ENCODE measurements around the gene TMPRSS15.

- TF ChIP-seq CTCF (IDR thresholded peaks at IDR 0.05) (no peak), POLR2AphosphoS5 (IDR thresholded peaks at IDR 0.05) (no peak)
Measured at GRCh38 chr21:18430341-18430740, 26.8 kb upstream of the TMPRSS15 start.

Measured in sigmoid colon (tissue), 4 donors.